Erythroblast (primary cell): ENCODE results near the gene PRR23E.

ENCODE experiments used
- GATA1 ChIP-seq: IDR thresholded peaks from 2 replicates; pipeline ENCODE4 v1.6.1; 2011; ENCODE audit warnings: low read depth, mild to moderate bottlenecking, control low read depth, low read length, moderate library complexity
- POLR2A ChIP-seq: IDR thresholded peaks from 2 replicates; pipeline ENCODE4 v1.6.1; 2011; ENCODE audit warnings: mild to moderate bottlenecking, low read length

- no peak for TF ChIP-seq POLR2A
- no peak for TF ChIP-seq GATA1
Observed at GRCh38 chr3:127168271-127168670, 24.7 kb upstream of the PRR23E start.
